ENCODE data around the gene PZP. TPM values are rescaled to one million over a fixed set of nuclear protein-coding genes. Genes with fewer than 3 reads are reported as not detected.
A peak's percentile ranks its signal among the peaks of the same experiment; 100 is the strongest.

Gene PZP
- total RNA-seq, 1 donor from 2014 or later = not detected

- TF ChIP-seq CTCF (IDR thresholded peaks at IDR 0.05; ENCODE audit: insufficient read depth, low read length, severe bottlenecking) = no peak
- FAIRE-seq = no peak
- Histone ChIP-seq H3K27me3 (ENCODE audit: control insufficient read depth, insufficient read depth, low read length) (no peaks in the 10 kb centered on the region), H3K4me3 (ENCODE audit: low read depth, low read length) (no peak overlapping the region), H3K36me3 (ENCODE audit: control insufficient read depth, insufficient read depth, low read length) (no peaks in the 10 kb centered on the region)
- DNase-seq (ENCODE audit: low read depth) = peak; percentile 86
Measured at GRCh38 chr12:9214534-9214933, 6.3 kb upstream of the PZP start.

- Histone ChIP-seq H3K27me3 (ENCODE audit: control insufficient read depth, insufficient read depth, low read length) (peaks cover 3% of the 10 kb centered on the region), H3K36me3 (ENCODE audit: control insufficient read depth, insufficient read depth, low read length) (no peaks in the 10 kb centered on the region), H3K4me3 (ENCODE audit: low read depth, low read length) (no peak overlapping the region)
- DNase-seq (ENCODE audit: low read depth) (no peak), FAIRE-seq (no peak)
- no peak for TF ChIP-seq CTCF (IDR thresholded peaks at IDR 0.05; ENCODE audit: insufficient read depth, low read length, severe bottlenecking)
Measured at GRCh38 chr12:9211687-9212086, 3.5 kb upstream of the PZP start.

GRCh38 chr12:9204380-9204779 lies 3.8 kb downstream of the PZP start:
- FAIRE-seq (no peak), DNase-seq (ENCODE audit: low read depth) (no peak)
- Histone ChIP-seq H3K4me3 (ENCODE audit: low read depth, low read length) (no peak overlapping the region), H3K27me3 (ENCODE audit: control insufficient read depth, insufficient read depth, low read length) (peaks cover 5% of the 10 kb centered on the region), H3K36me3 (ENCODE audit: control insufficient read depth, insufficient read depth, low read length) (no peaks in the 10 kb centered on the region)
- TF ChIP-seq CTCF (IDR thresholded peaks at IDR 0.05; ENCODE audit: insufficient read depth, low read length, severe bottlenecking) = no peak

- DNase-seq (ENCODE audit: low read depth) (no peak), FAIRE-seq (no peak)
- H3K27me3 ChIP-seq (ENCODE audit: control insufficient read depth, insufficient read depth, low read length) = no peaks in the 10 kb centered on the region
- H3K36me3 ChIP-seq (ENCODE audit: control insufficient read depth, insufficient read depth, low read length) = no peaks in the 10 kb centered on the region
- TF ChIP-seq CTCF (IDR thresholded peaks at IDR 0.05; ENCODE audit: insufficient read depth, low read length, severe bottlenecking) = no peak
- H3K4me3 ChIP-seq (ENCODE audit: low read depth, low read length) = no peak overlapping the region
Measured at GRCh38 chr12:9198012-9198411, 10.2 kb downstream of the PZP start.

GRCh38 chr12:9184276-9184675 lies 23.9 kb downstream of the PZP start:
- no peak for TF ChIP-seq CTCF (IDR thresholded peaks at IDR 0.05; ENCODE audit: insufficient read depth, low read length, severe bottlenecking)
- FAIRE-seq = peak; percentile 86

GRCh38 chr12:9180810-9181209 lies 27.4 kb downstream of the PZP start:
- FAIRE-seq (no peak), DNase-seq (ENCODE audit: low read depth) (no peak)
- Histone ChIP-seq H3K36me3 (ENCODE audit: control insufficient read depth, insufficient read depth, low read length) (no peaks in the 10 kb centered on the region), H3K4me3 (ENCODE audit: low read depth, low read length) (no peak overlapping the region), H3K27me3 (ENCODE audit: control insufficient read depth, insufficient read depth, low read length) (no peaks in the 10 kb centered on the region)
- no peak for TF ChIP-seq CTCF (IDR thresholded peaks at IDR 0.05; ENCODE audit: insufficient read depth, low read length, severe bottlenecking)

More at GRCh38 chr12:9184276-9184675, 23.9 kb downstream of the PZP start:
- H3K27me3 ChIP-seq (ENCODE audit: control insufficient read depth, insufficient read depth, low read length) = no peaks in the 10 kb centered on the region
- no peaks in the 10 kb centered on the region for H3K36me3 ChIP-seq (ENCODE audit: control insufficient read depth, insufficient read depth, low read length)
- no peak for DNase-seq (ENCODE audit: low read depth)
- no peak overlapping the region for H3K4me3 ChIP-seq (ENCODE audit: low read depth, low read length)
